B cell (primary cell): ENCODE measurements around the gene RASL10A. TPM values are rescaled to one million over a fixed set of nuclear protein-coding genes. Genes with fewer than 3 reads are reported as not detected.

ENCODE experiments used
- ATAC-seq: fragments of 200-7000 bp; cut with Tn5 transposase; one replicate; pipeline ENCODE4 v1.10.0; 2021; ENCODE audit warnings: low read depth, mild to moderate bottlenecking, moderate number of reproducible peaks, moderate library complexity
- CTCF ChIA-PET: fragments of 350-600 bp; sonication (Branson Sonifier 250); formaldehyde crosslinking; loops from one replicate; lab custom pipeline; 2021; ENCODE audit warnings: antibody characterized with exemption, inconsistent platforms; lab: Charles Lee
- POLR2A ChIA-PET: fragments of 350-600 bp; sonication (Branson Sonifier 250); formaldehyde crosslinking; loops from one replicate; lab custom pipeline; 2021; ENCODE audit warnings: antibody characterized with exemption; lab: Charles Lee
- DNase-seq: peaks from one replicate; pipeline ENCODE4 v3.0.0; 2013
- H2AFZ ChIP-seq: 2 replicates; pipeline ENCODE4 v1.6.1; 2012; ENCODE audit warnings: mild to moderate bottlenecking, low read depth, low read length; ENCODE audit not compliant: insufficient read depth, poor library complexity, severe bottlenecking
- H3K27ac ChIP-seq, 2 donors: 1 replicate in 1 of 2; 2 replicates in 1 of 2; pipeline ENCODE4 v1.5.1; 2012 to 2013; ENCODE audit warnings: low read length in 2 of 2, mild to moderate bottlenecking in 2 of 2, moderate library complexity in 1 of 2
- H3K27me3 ChIP-seq, 4 experiments: fragments of 200-600 bp in 1 of 4; sonication (generic) in 1 of 4; replicated peaks in 1 of 4; 1 replicate in 2 of 4; 2 replicates in 2 of 4; pipeline versions ENCODE4 v1.6.1 to v1.7.0; 2013 to 2016; ENCODE audit warnings: low read length in 3 of 4, mild to moderate bottlenecking in 2 of 4, mixed read lengths in 1 of 4, moderate library complexity in 1 of 4; ENCODE audit not compliant: insufficient read depth in 4 of 4, control insufficient read depth in 3 of 4; ENCODE audit errors: control extremely low read depth in 1 of 4
- H3K36me3 ChIP-seq, 2 experiments: replicated peaks in 1 of 2; 1 replicate in 1 of 2; 2 replicates in 1 of 2; pipeline versions ENCODE4 v1.6.1 to v1.7.1; 2013; ENCODE audit warnings: low read length in 1 of 2; ENCODE audit not compliant: insufficient read depth in 2 of 2, control insufficient read depth in 1 of 2; ENCODE audit errors: control extremely low read depth in 1 of 2, extremely low read depth in 1 of 2
- H3K4me1 ChIP-seq, 2 donors: fragments of 200-600 bp in 1 of 2; sonication (generic) in 1 of 2; 1 replicate in 1 of 2; 2 replicates in 1 of 2; pipeline versions ENCODE4 v1.5.1 to v1.6.1; 2013 to 2017; ENCODE audit warnings: low read length in 2 of 2; ENCODE audit not compliant: control insufficient read depth in 2 of 2, insufficient read depth in 2 of 2
- H3K4me2 ChIP-seq: replicated peaks from 2 replicates; pipeline ENCODE3; 2012; ENCODE audit warnings: mild to moderate bottlenecking, low read depth, low read length; ENCODE audit not compliant: poor library complexity, severe bottlenecking
- H3K4me3 ChIP-seq, 5 experiments: fragments of 200-600 bp in 1 of 5; sonication (generic) in 1 of 5; 1 replicate in 3 of 5; 2 replicates in 2 of 5; pipeline versions ENCODE4 v1.5.1 to v1.7.0; 2011 to 2016; ENCODE audit warnings: low read length in 4 of 5, mild to moderate bottlenecking in 4 of 5, low read depth in 2 of 5, control low read depth in 1 of 5, moderate library complexity in 1 of 5; ENCODE audit not compliant: insufficient read depth in 1 of 5; ENCODE audit errors: control extremely low read depth in 1 of 5, extremely low read depth in 1 of 5
- H3K79me2 ChIP-seq: fragments of 200-600 bp; sonication (generic); one replicate; pipeline ENCODE4 v1.6.0; 2016; ENCODE audit warnings: low read length; ENCODE audit not compliant: control insufficient read depth, insufficient read depth
- H3K9ac ChIP-seq: fragments of 200-600 bp; sonication (generic); 2 replicates; pipeline ENCODE4 v1.6.1; 2017; ENCODE audit warnings: mild to moderate bottlenecking, low read length, moderate library complexity
- H3K9me3 ChIP-seq, 3 donors: one replicate each; pipeline versions ENCODE4 v1.6.1 to v1.7.1; 2013; ENCODE audit warnings: low read length in 2 of 3; ENCODE audit not compliant: control insufficient read depth in 2 of 3, insufficient read depth in 1 of 3; ENCODE audit errors: control extremely low read depth in 1 of 3
- H4K20me1 ChIP-seq: 2 replicates; pipeline ENCODE4 v1.6.0; 2012; ENCODE audit warnings: mild to moderate bottlenecking, low read length; ENCODE audit not compliant: insufficient read depth, control insufficient read depth, poor library complexity, severe bottlenecking
- H3K27ac Mint-ChIP-seq: one replicate; pipeline ENCODE4 v1.8.0; 2021; ENCODE audit warnings: mixed read lengths
- H3K27me3 Mint-ChIP-seq: one replicate; pipeline ENCODE4 v1.8.0; 2021; ENCODE audit warnings: mixed read lengths
- H3K4me1 Mint-ChIP-seq: one replicate; pipeline ENCODE4 v1.8.0; 2021; ENCODE audit warnings: mixed read lengths
- H3K4me3 Mint-ChIP-seq: one replicate; pipeline ENCODE4 v1.8.0; 2021; ENCODE audit warnings: mixed read lengths
- H3K9me3 Mint-ChIP-seq: one replicate; pipeline ENCODE4 v1.8.0; 2022; ENCODE audit warnings: mixed read lengths; ENCODE audit not compliant: insufficient read depth
- CTCF ChIP-seq: fragments of 200-600 bp; IDR thresholded peaks from one replicate; pipeline ENCODE4 v1.8.0; 2022; ENCODE audit warnings: antibody characterized with exemption, mild to moderate bottlenecking
- EZH2 ChIP-seq: IDR thresholded peaks from 2 replicates; pipeline ENCODE4 v1.6.1; 2012; ENCODE audit warnings: borderline replicate concordance, low read depth, mild to moderate bottlenecking, moderate library complexity, low read length; ENCODE audit not compliant: insufficient read depth, poor library complexity, severe bottlenecking
- WGBS: methylation state at CpG from one replicate; pipeline ENCODE4 v1.1.5; 2013; ENCODE audit warnings: missing lambda C conversion rate; ENCODE audit not compliant: insufficient coverage; 5-methylcytosine and 5-hydroxymethylcytosine counted together
- intact Hi-C: fragments of 100-400 bp; cut with micrococcal nuclease; formaldehyde crosslinking; loops from one replicate; pipeline ENCODE4 v1.10.0; 2022
- polyA plus RNA-seq: library from polyadenylated mRNA; depleted of rRNA; stranded (reverse); fragments of >200 nt; gene quantifications from 2 replicates; pipeline ENCODE4 v1.2.3, GENCODE V29; 2012
- total RNA-seq, 2 donors: library from RNA; stranded (reverse); fragments of 120-200 nt in 1 of 2; gene quantifications; 1 replicate in 1 of 2; 2 replicates in 1 of 2; pipeline versions ENCODE4 v1.2.3 to v1.2.4, GENCODE V29; 2013 to 2022

RASL10A gene
- total and polyA plus RNA-seq, 2 donors (not counting 1 experiment from before 2014, with no cell fraction given): 2.8 to 4.7 TPM

GRCh38 chr22:29336751-29337490 is 21.4 kb upstream of the RASL10A start:
- TF ChIP-seq EZH2 (no peak), CTCF (no peak)
- intact Hi-C loops: no loop called here
- DNase-seq: no peak
- Histone ChIP-seq H3K79me2 (peaks cover 17% of the 10 kb centered on the region), H3K27me3 (no peaks in the 10 kb centered on the region), H3K4me1 (no peaks in the 10 kb centered on the region), H2AFZ (no peak overlapping the region), H3K36me3 (peaks cover 2 to 93% of the 10 kb centered on the region in 2 experiments), H3K4me3 (no peak overlapping the region), H4K20me1 (peaks cover 80% of the 10 kb centered on the region), H3K9ac (no peak overlapping the region), H3K9me3 (no peaks in the 10 kb centered on the region), H3K4me2 (no peak overlapping the region), H3K27ac (no peak overlapping the region)
- ChIA-PET CTCF (interaction anchor here (0.8 to 1.0 kb wide), 2 partner anchors 15 to 26 kb away, joined by 3 read pairs; no protein-coding TSS in a partner anchor), POLR2A (no interaction called here)
- H3K4me3 Mint-ChIP-seq: no peak overlapping the region
- 96% methylated on average over 8 of the region's 14 CpGs for WGBS
- H3K4me1 Mint-ChIP-seq: no peaks in the 10 kb centered on the region
- H3K27ac Mint-ChIP-seq: no peak overlapping the region
- H3K9me3 Mint-ChIP-seq: no peaks in the 10 kb centered on the region
- ATAC-seq: no peak
- H3K27me3 Mint-ChIP-seq: no peaks in the 10 kb centered on the region

- POLR2A ChIA-PET: no interaction called here
- intact Hi-C loops: no loop called here
These were observed 20.2 kb upstream of the RASL10A start for GRCh38 chr22:29335656-29336055.

More at GRCh38 chr22:29335656-29336055, 20.2 kb upstream of the RASL10A start:
- Histone ChIP-seq H3K4me3 (no peak overlapping the region), H3K4me1 (no peaks in the 10 kb centered on the region), H3K27ac (no peak overlapping the region), H3K9me3 (no peaks in the 10 kb centered on the region), H3K4me2 (no peak overlapping the region), H3K79me2 (peaks cover 10% of the 10 kb centered on the region), H3K36me3 (peaks cover 2 to 93% of the 10 kb centered on the region in 2 experiments), H3K27me3 (no peaks in the 10 kb centered on the region), H2AFZ (no peak overlapping the region), H4K20me1 (peaks cover 77% of the 10 kb centered on the region), H3K9ac (no peak overlapping the region)
- Mint-ChIP-seq H3K27me3 (no peaks in the 10 kb centered on the region), H3K9me3 (no peaks in the 10 kb centered on the region), H3K4me3 (no peak overlapping the region), H3K4me1 (no peaks in the 10 kb centered on the region), H3K27ac (peak overlapping the region; percentile 17)
- 97% methylated on average over 11 of the region's 11 CpGs for WGBS
- TF ChIP-seq CTCF (no peak), EZH2 (no peak)
- CTCF ChIA-PET: no interaction called here
- ATAC-seq (no peak), DNase-seq (no peak)
